ENCODE data around the gene PLPPR1.

DNA sequence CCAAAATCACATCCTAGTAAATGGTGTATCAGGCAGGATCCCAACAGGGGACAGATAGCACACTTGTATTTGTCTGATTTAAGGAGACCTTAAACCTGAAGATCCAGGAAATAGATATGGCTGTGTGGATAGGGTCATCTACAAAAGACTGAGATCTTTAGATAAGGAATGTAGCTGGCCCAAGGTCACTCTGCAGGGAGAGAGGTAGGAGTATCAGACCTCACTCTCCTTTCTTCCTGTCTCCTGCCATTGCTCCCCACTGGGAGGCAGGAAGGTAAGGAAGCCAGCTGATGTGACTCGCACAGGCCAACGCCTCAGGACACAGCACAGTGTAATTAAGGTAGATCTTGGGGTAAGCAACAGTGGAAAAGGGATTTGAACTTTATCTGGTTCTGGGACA lies 85.8 kb downstream of the PLPPR1 start:
- TF ChIP-seq, protein P1, sequence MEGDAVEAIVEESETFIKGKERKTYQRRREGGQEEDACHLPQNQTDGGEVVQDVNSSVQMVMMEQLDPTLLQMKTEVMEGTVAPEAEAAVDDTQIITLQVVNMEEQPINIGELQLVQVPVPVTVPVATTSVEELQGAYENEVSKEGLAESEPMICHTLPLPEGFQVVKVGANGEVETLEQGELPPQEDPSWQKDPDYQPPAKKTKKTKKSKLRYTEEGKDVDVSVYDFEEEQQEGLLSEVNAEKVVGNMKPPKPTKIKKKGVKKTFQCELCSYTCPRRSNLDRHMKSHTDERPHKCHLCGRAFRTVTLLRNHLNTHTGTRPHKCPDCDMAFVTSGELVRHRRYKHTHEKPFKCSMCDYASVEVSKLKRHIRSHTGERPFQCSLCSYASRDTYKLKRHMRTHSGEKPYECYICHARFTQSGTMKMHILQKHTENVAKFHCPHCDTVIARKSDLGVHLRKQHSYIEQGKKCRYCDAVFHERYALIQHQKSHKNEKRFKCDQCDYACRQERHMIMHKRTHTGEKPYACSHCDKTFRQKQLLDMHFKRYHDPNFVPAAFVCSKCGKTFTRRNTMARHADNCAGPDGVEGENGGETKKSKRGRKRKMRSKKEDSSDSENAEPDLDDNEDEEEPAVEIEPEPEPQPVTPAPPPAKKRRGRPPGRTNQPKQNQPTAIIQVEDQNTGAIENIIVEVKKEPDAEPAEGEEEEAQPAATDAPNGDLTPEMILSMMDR (IDR thresholded peaks at IDR 0.05) = no peak
- TF ChIP-seq POLR2A (IDR thresholded peaks at IDR 0.05) = no peak
